ENCODE data around the gene PPP4R1. TPM values are rescaled to one million over a fixed set of nuclear protein-coding genes. Genes with fewer than 3 reads are reported as not detected.

Gene PPP4R1
- total RNA-seq, 1 experiment from 2014 or later = 66.7 TPM

GRCh38 chr18:9631814-9632496 is 17.6 kb upstream of the PPP4R1 start:
- peaks cover 14 to 27% of the 10 kb centered on the region in 2 experiments for H3K4me1 ChIP-seq (ENCODE audit: control insufficient read depth in 1 of 2, insufficient read depth in 2 of 2, low read length in 2 of 2)
- H2AFZ ChIP-seq (ENCODE audit: low read depth, low read length, poor library complexity, severe bottlenecking) = peak overlapping the region; percentile 93
- POLR2A ChIA-PET = no interaction called here
- intact Hi-C loops (cut with micrococcal nuclease) = no loop called here
- RAD21 ChIA-PET (ENCODE audit: low non-redundant PET in 1 of 2, low total read pairs in 2 of 2, uncharacterized antibody in 2 of 2, unreplicated experiment in 2 of 2) = no interaction called here
- H3K27me3 ChIP-seq (ENCODE audit: insufficient read depth, low read length) = no peaks in the 10 kb centered on the region
- TF ChIP-seq, protein P1, sequence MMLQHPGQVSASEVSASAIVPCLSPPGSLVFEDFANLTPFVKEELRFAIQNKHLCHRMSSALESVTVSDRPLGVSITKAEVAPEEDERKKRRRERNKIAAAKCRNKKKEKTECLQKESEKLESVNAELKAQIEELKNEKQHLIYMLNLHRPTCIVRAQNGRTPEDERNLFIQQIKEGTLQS (IDR thresholded peaks at IDR 0.05) = 0 out of 2 replicates have a peak, but pooled peaks have one; percentile 35
- TF ChIP-seq RAD21 (IDR thresholded peaks at IDR 0.05; ENCODE audit: low read depth) (no peak), SRF (IDR thresholded peaks at IDR 0.05; ENCODE audit: low read depth) (0 out of 2 replicates have a peak, but pooled peaks have one; percentile 25), EGR1 (IDR thresholded peaks at IDR 0.05; ENCODE audit: low read depth) (no peak), MAX (IDR thresholded peaks at IDR 0.05) (no peak), ZNF274 (IDR thresholded peaks at IDR 0.05; ENCODE audit: low read depth, low read length) (no peak), POLR2AphosphoS5 (IDR thresholded peaks at IDR 0.05; ENCODE audit: low read depth, low read length) (no peak), FOSL1 (IDR thresholded peaks at IDR 0.05; ENCODE audit: low read depth) (peak; percentile 41; the same call in 1 of the 2 replicates), CBX3 (IDR thresholded peaks at IDR 0.05; ENCODE audit: low read depth) (0 out of 2 replicates have a peak, but pooled peaks have one; percentile 34), ELF1 (IDR thresholded peaks at IDR 0.05; ENCODE audit: borderline replicate concordance, low read depth) (no peak), JUND (IDR thresholded peaks at IDR 0.05) (peak; percentile 48; the same call in 1 of the 2 replicates), POLR2A (IDR thresholded peaks at IDR 0.05; ENCODE audit: borderline replicate concordance, extremely low read depth, insufficient read depth, insufficient read length) (no peak), ZFX (IDR thresholded peaks at IDR 0.05) (no peak), SP1 (IDR thresholded peaks at IDR 0.05; ENCODE audit: low read depth) (peak; percentile 32; the same call in 1 of the 2 replicates), TCF7L2 (IDR thresholded peaks at IDR 0.05; ENCODE audit: borderline replicate concordance, extremely low read depth, insufficient read depth, insufficient read length) (no peak), YY1 (IDR thresholded peaks at IDR 0.05; ENCODE audit: extremely low read depth, insufficient replicate concordance, low read depth, low read length) (no peak)
- TF ChIP-seq, protein P2, sequence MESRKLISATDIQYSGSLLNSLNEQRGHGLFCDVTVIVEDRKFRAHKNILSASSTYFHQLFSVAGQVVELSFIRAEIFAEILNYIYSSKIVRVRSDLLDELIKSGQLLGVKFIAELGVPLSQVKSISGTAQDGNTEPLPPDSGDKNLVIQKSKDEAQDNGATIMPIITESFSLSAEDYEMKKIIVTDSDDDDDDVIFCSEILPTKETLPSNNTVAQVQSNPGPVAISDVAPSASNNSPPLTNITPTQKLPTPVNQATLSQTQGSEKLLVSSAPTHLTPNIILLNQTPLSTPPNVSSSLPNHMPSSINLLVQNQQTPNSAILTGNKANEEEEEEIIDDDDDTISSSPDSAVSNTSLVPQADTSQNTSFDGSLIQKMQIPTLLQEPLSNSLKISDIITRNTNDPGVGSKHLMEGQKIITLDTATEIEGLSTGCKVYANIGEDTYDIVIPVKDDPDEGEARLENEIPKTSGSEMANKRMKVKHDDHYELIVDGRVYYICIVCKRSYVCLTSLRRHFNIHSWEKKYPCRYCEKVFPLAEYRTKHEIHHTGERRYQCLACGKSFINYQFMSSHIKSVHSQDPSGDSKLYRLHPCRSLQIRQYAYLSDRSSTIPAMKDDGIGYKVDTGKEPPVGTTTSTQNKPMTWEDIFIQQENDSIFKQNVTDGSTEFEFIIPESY (IDR thresholded peaks at IDR 0.05; ENCODE audit: extremely low read depth, insufficient replicate concordance, low read length) = no peak
- TF ChIP-seq, protein P3, sequence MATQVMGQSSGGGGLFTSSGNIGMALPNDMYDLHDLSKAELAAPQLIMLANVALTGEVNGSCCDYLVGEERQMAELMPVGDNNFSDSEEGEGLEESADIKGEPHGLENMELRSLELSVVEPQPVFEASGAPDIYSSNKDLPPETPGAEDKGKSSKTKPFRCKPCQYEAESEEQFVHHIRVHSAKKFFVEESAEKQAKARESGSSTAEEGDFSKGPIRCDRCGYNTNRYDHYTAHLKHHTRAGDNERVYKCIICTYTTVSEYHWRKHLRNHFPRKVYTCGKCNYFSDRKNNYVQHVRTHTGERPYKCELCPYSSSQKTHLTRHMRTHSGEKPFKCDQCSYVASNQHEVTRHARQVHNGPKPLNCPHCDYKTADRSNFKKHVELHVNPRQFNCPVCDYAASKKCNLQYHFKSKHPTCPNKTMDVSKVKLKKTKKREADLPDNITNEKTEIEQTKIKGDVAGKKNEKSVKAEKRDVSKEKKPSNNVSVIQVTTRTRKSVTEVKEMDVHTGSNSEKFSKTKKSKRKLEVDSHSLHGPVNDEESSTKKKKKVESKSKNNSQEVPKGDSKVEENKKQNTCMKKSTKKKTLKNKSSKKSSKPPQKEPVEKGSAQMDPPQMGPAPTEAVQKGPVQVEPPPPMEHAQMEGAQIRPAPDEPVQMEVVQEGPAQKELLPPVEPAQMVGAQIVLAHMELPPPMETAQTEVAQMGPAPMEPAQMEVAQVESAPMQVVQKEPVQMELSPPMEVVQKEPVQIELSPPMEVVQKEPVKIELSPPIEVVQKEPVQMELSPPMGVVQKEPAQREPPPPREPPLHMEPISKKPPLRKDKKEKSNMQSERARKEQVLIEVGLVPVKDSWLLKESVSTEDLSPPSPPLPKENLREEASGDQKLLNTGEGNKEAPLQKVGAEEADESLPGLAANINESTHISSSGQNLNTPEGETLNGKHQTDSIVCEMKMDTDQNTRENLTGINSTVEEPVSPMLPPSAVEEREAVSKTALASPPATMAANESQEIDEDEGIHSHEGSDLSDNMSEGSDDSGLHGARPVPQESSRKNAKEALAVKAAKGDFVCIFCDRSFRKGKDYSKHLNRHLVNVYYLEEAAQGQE (IDR thresholded peaks at IDR 0.05; ENCODE audit: low read depth) = no peak
- TF ChIP-seq, protein P4, sequence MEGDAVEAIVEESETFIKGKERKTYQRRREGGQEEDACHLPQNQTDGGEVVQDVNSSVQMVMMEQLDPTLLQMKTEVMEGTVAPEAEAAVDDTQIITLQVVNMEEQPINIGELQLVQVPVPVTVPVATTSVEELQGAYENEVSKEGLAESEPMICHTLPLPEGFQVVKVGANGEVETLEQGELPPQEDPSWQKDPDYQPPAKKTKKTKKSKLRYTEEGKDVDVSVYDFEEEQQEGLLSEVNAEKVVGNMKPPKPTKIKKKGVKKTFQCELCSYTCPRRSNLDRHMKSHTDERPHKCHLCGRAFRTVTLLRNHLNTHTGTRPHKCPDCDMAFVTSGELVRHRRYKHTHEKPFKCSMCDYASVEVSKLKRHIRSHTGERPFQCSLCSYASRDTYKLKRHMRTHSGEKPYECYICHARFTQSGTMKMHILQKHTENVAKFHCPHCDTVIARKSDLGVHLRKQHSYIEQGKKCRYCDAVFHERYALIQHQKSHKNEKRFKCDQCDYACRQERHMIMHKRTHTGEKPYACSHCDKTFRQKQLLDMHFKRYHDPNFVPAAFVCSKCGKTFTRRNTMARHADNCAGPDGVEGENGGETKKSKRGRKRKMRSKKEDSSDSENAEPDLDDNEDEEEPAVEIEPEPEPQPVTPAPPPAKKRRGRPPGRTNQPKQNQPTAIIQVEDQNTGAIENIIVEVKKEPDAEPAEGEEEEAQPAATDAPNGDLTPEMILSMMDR (IDR thresholded peaks at IDR 0.05 in 2 of 3, conservative IDR thresholded peaks at IDR 0.05 in 1 of 3; ENCODE audit: borderline replicate concordance in 1 of 3, insufficient read depth in 1 of 3, low read depth in 2 of 3, low read length in 2 of 3) = no peak
- H3K9ac ChIP-seq (ENCODE audit: low read length) = peak overlapping the region; percentile 35
- CTCF ChIA-PET = no interaction called here
- no peaks in the 10 kb centered on the region for H3K36me3 ChIP-seq (ENCODE audit: control insufficient read depth in 1 of 2, insufficient read depth in 2 of 2, low read length in 2 of 2)
- H3K4me3 ChIP-seq (replicated peaks in 1 of 2; ENCODE audit: low read depth in 1 of 2, low read length in 2 of 2) = peak overlapping the region in 1 of 2 experiments; percentile 24; a peak in 2 of 4 replicates
- H3K4me2 ChIP-seq (ENCODE audit: low read length) = peak overlapping the region; percentile 65
- H3K79me2 ChIP-seq (ENCODE audit: insufficient read depth, low read length) = no peaks in the 10 kb centered on the region
- H4K20me1 ChIP-seq (ENCODE audit: insufficient read depth) = no peaks in the 10 kb centered on the region
- peak; percentile 73 for DNase-seq (ENCODE audit: low read depth, low spot score)
- peaks cover 0 to 4% of the 10 kb centered on the region in 2 experiments; a peak in 1 of 4 replicates for H3K9me3 ChIP-seq (ENCODE audit: control insufficient read depth in 1 of 2, insufficient read depth in 1 of 2, low read depth in 1 of 2, low read length in 2 of 2)
- no TSS peak for BruUV-seq (replicated peaks)
- peak; percentile 86 for ATAC-seq
- H3K27ac ChIP-seq (ENCODE audit: low read depth, low read length) = no peak overlapping the region; the same call in 1 of the 2 replicates
- no peaks in the 10 kb centered on the region for H3K9me2 ChIP-seq (ENCODE audit: insufficient read depth)

Measured in HCT116 (cell line).